Activated T-cell treated with anti-CD3 and anti-CD28 coated beads, Interleukin-2, amount 50 U/mL, for 24 hours (primary cell): ENCODE measurements around the gene TMEM168.

Experiments
- DNase-seq: peaks from one replicate; pipeline ENCODE4 v3.0.0-alpha.2; 2020
- H3K27ac Mint-ChIP-seq: 2 replicates; pipeline ENCODE4 v1.8.0; 2020; ENCODE audit warnings: mild to moderate bottlenecking, mixed read lengths
- H3K27me3 Mint-ChIP-seq: 2 replicates; pipeline ENCODE4 v1.8.0; 2020; ENCODE audit warnings: mixed read lengths
- H3K36me3 Mint-ChIP-seq: 2 replicates; pipeline ENCODE4 v1.8.0; 2020; ENCODE audit warnings: low read depth, mixed read lengths
- H3K4me1 Mint-ChIP-seq: 2 replicates; pipeline ENCODE4 v1.8.0; 2020; ENCODE audit warnings: low read depth, mixed read lengths
- H3K4me3 Mint-ChIP-seq: 2 replicates; pipeline ENCODE4 v1.8.0; 2020; ENCODE audit warnings: mild to moderate bottlenecking, moderate library complexity, mixed read lengths
- H3K9me3 Mint-ChIP-seq: 2 replicates; pipeline ENCODE4 v1.8.0; 2020; ENCODE audit warnings: mixed read lengths

Gene TMEM168

GRCh38 chr7:112791465-112792168 is 1.4 kb upstream of the TMEM168 start:
- no peak for DNase-seq
- Mint-ChIP-seq H3K4me1 (peaks cover 39% of the 10 kb centered on the region), H3K27ac (no peak overlapping the region), H3K4me3 (no peak overlapping the region), H3K9me3 (no peaks in the 10 kb centered on the region), H3K36me3 (peaks cover 19% of the 10 kb centered on the region), H3K27me3 (no peaks in the 10 kb centered on the region)

GRCh38 chr7:112790586-112791003 is 402 bp upstream of the TMEM168 start:
- Mint-ChIP-seq H3K4me3 (peak overlapping the region; percentile 91), H3K36me3 (peaks cover 26% of the 10 kb centered on the region), H3K27me3 (no peaks in the 10 kb centered on the region), H3K9me3 (no peaks in the 10 kb centered on the region), H3K27ac (peak overlapping the region; percentile 90), H3K4me1 (peaks cover 42% of the 10 kb centered on the region)
- no peak for DNase-seq

- no peaks in the 10 kb centered on the region for H3K27me3 Mint-ChIP-seq
- peak overlapping the region; percentile 90 for H3K27ac Mint-ChIP-seq
- no peaks in the 10 kb centered on the region for H3K9me3 Mint-ChIP-seq
- peaks cover 32% of the 10 kb centered on the region for H3K36me3 Mint-ChIP-seq
- H3K4me3 Mint-ChIP-seq, result peak overlapping the region; percentile 91
- peaks cover 38% of the 10 kb centered on the region for H3K4me1 Mint-ChIP-seq
- DNase-seq, result no peak
Observed at GRCh38 chr7:112789453-112789816, 758 bp downstream of the TMEM168 start.

GRCh38 chr7:112788778-112789343 is 1.3 kb downstream of the TMEM168 start:
- Mint-ChIP-seq H3K4me1 (peaks cover 34% of the 10 kb centered on the region), H3K36me3 (peaks cover 38% of the 10 kb centered on the region), H3K27me3 (no peaks in the 10 kb centered on the region), H3K9me3 (no peaks in the 10 kb centered on the region), H3K4me3 (peak overlapping the region; percentile 91), H3K27ac (peak overlapping the region; percentile 90)
- DNase-seq, result no peak

GRCh38 chr7:112784603-112785002 is 5.6 kb downstream of the TMEM168 start:
- Mint-ChIP-seq H3K27me3 (no peaks in the 10 kb centered on the region), H3K4me3 (no peak overlapping the region), H3K27ac (no peak overlapping the region), H3K36me3 (peaks cover 73% of the 10 kb centered on the region), H3K9me3 (no peaks in the 10 kb centered on the region), H3K4me1 (peaks cover 52% of the 10 kb centered on the region)
- DNase-seq, result no peak

GRCh38 chr7:112782498-112782897 is 7.7 kb downstream of the TMEM168 start:
- Mint-ChIP-seq H3K27me3 (no peaks in the 10 kb centered on the region), H3K36me3 (peaks cover 79% of the 10 kb centered on the region), H3K4me3 (no peak overlapping the region)

GRCh38 chr7:112781558-112781957 is 8.6 kb downstream of the TMEM168 start:
- no peak for DNase-seq
- peaks cover 79% of the 10 kb centered on the region for H3K36me3 Mint-ChIP-seq
- no peak overlapping the region for H3K4me3 Mint-ChIP-seq
- no peaks in the 10 kb centered on the region for H3K9me3 Mint-ChIP-seq
- no peaks in the 10 kb centered on the region for H3K27me3 Mint-ChIP-seq
- H3K27ac Mint-ChIP-seq, result no peak overlapping the region
- H3K4me1 Mint-ChIP-seq, result peaks cover 33% of the 10 kb centered on the region

More at GRCh38 chr7:112782498-112782897, 7.7 kb downstream of the TMEM168 start:
- Mint-ChIP-seq H3K4me1 (peaks cover 35% of the 10 kb centered on the region), H3K9me3 (no peaks in the 10 kb centered on the region), H3K27ac (no peak overlapping the region)
- no peak for DNase-seq

GRCh38 chr7:112781110-112781509 is 9.1 kb downstream of the TMEM168 start:
- Mint-ChIP-seq H3K36me3 (peaks cover 75% of the 10 kb centered on the region), H3K27me3 (no peaks in the 10 kb centered on the region), H3K4me1 (peaks cover 31% of the 10 kb centered on the region), H3K27ac (no peak overlapping the region), H3K9me3 (no peaks in the 10 kb centered on the region), H3K4me3 (no peak overlapping the region)
- DNase-seq, result no peak

GRCh38 chr7:112779667-112780066 is 10.5 kb downstream of the TMEM168 start:
- peaks cover 77% of the 10 kb centered on the region for H3K36me3 Mint-ChIP-seq

GRCh38 chr7:112777406-112777805 is 12.8 kb downstream of the TMEM168 start:
- Mint-ChIP-seq H3K27me3 (no peaks in the 10 kb centered on the region), H3K36me3 (peaks cover 63% of the 10 kb centered on the region), H3K4me1 (peaks cover 19% of the 10 kb centered on the region), H3K27ac (no peak overlapping the region), H3K4me3 (no peak overlapping the region), H3K9me3 (no peaks in the 10 kb centered on the region)
- no peak for DNase-seq

More at GRCh38 chr7:112779667-112780066, 10.5 kb downstream of the TMEM168 start:
- H3K27ac Mint-ChIP-seq, result no peak overlapping the region
- H3K27me3 Mint-ChIP-seq, result no peaks in the 10 kb centered on the region
- H3K4me1 Mint-ChIP-seq, result peaks cover 28% of the 10 kb centered on the region
- no peaks in the 10 kb centered on the region for H3K9me3 Mint-ChIP-seq
- no peak for DNase-seq
- no peak overlapping the region for H3K4me3 Mint-ChIP-seq

- H3K4me3 Mint-ChIP-seq, result no peak overlapping the region
- H3K27ac Mint-ChIP-seq, result no peak overlapping the region
- no peak for DNase-seq
- H3K27me3 Mint-ChIP-seq, result no peaks in the 10 kb centered on the region
- H3K4me1 Mint-ChIP-seq, result peaks cover 8% of the 10 kb centered on the region
- H3K36me3 Mint-ChIP-seq, result peaks cover 38% of the 10 kb centered on the region
- H3K9me3 Mint-ChIP-seq, result no peaks in the 10 kb centered on the region
Observed at GRCh38 chr7:112771166-112771565, 19.0 kb downstream of the TMEM168 start.

GRCh38 chr7:112770051-112770450 is 20.1 kb downstream of the TMEM168 start:
- Mint-ChIP-seq H3K9me3 (no peaks in the 10 kb centered on the region), H3K27me3 (no peaks in the 10 kb centered on the region), H3K36me3 (peaks cover 32% of the 10 kb centered on the region), H3K4me3 (no peak overlapping the region), H3K4me1 (peaks cover 16% of the 10 kb centered on the region), H3K27ac (no peak overlapping the region)
- no peak for DNase-seq

- H3K9me3 Mint-ChIP-seq, result no peaks in the 10 kb centered on the region
- peaks cover 23% of the 10 kb centered on the region for H3K4me1 Mint-ChIP-seq
- H3K4me3 Mint-ChIP-seq, result no peak overlapping the region
- H3K27ac Mint-ChIP-seq, result no peak overlapping the region
- H3K36me3 Mint-ChIP-seq, result peaks cover 18% of the 10 kb centered on the region
- no peaks in the 10 kb centered on the region for H3K27me3 Mint-ChIP-seq
- DNase-seq, result no peak
Observed at GRCh38 chr7:112765105-112765504, 25.1 kb downstream of the TMEM168 start.

GRCh38 chr7:112763996-112764395 is 26.2 kb downstream of the TMEM168 start:
- Mint-ChIP-seq H3K27me3 (no peaks in the 10 kb centered on the region), H3K36me3 (peaks cover 13% of the 10 kb centered on the region), H3K4me1 (peaks cover 23% of the 10 kb centered on the region), H3K27ac (no peak overlapping the region), H3K9me3 (no peaks in the 10 kb centered on the region), H3K4me3 (no peak overlapping the region)
- DNase-seq, result no peak

GRCh38 chr7:112763298-112763697 is 26.9 kb downstream of the TMEM168 start:
- no peak overlapping the region for H3K4me3 Mint-ChIP-seq
- H3K36me3 Mint-ChIP-seq, result peaks cover 13% of the 10 kb centered on the region
- peaks cover 23% of the 10 kb centered on the region for H3K4me1 Mint-ChIP-seq
- H3K27me3 Mint-ChIP-seq, result no peaks in the 10 kb centered on the region
- no peaks in the 10 kb centered on the region for H3K9me3 Mint-ChIP-seq
- no peak overlapping the region for H3K27ac Mint-ChIP-seq
- no peak for DNase-seq
